Suprapubic skin (tissue), 4 donors: Measurements from ENCODE around the gene CUL7. TPM values are rescaled to one million over a fixed set of nuclear protein-coding genes. Genes with fewer than 3 reads are reported as not detected.

ENCODE experiments used
- DNase-seq, 2 donors: peaks; one replicate each; pipeline ENCODE4 v3.0.0-alpha.2; 2019; ENCODE audit warnings: low spot score in 2 of 2
- H3K27ac ChIP-seq: fragments of 200-600 bp; sonication (generic); one replicate; pipeline ENCODE4 v1.5.1; 2019
- H3K27me3 ChIP-seq: fragments of 200-600 bp; sonication (generic); one replicate; pipeline ENCODE4 v1.5.1; 2019
- H3K36me3 ChIP-seq: fragments of 200-600 bp; sonication (generic); one replicate; pipeline ENCODE4 v1.5.1; 2019
- H3K4me1 ChIP-seq: fragments of 200-600 bp; sonication (generic); one replicate; pipeline ENCODE4 v1.5.1; 2019
- H3K4me3 ChIP-seq: fragments of 200-600 bp; sonication (generic); one replicate; pipeline ENCODE4 v1.5.1; 2019; ENCODE audit warnings: mild to moderate bottlenecking
- H3K9me3 ChIP-seq: fragments of 200-600 bp; sonication (generic); one replicate; pipeline ENCODE4 v1.5.1; 2019
- CTCF ChIP-seq, 2 donors: fragments of 200-600 bp in 1 of 2; fragments of 450-650 bp in 1 of 2; sonication (generic) in 1 of 2; IDR thresholded peaks; one replicate each; pipeline ENCODE4 v1.5.1; 2016 to 2019; ENCODE audit warnings: antibody characterized with exemption in 2 of 2, mild to moderate bottlenecking in 1 of 2, moderate library complexity in 1 of 2
- EP300 ChIP-seq: sonication (generic); formaldehyde crosslinking; IDR thresholded peaks from one replicate; pipeline ENCODE4 v1.6.1; 2017; ENCODE audit warnings: antibody characterized with exemption
- POLR2A ChIP-seq, 2 donors: fragments of 450-650 bp; IDR thresholded peaks; one replicate each; pipeline ENCODE4 v1.6.1; 2017; ENCODE audit warnings: antibody characterized with exemption in 2 of 2, mild to moderate bottlenecking in 2 of 2, moderate library complexity in 2 of 2
- POLR2AphosphoS5 ChIP-seq, 3 donors: sonication (generic); formaldehyde crosslinking; IDR thresholded peaks; one replicate each; pipeline ENCODE4 v1.6.1; 2017; ENCODE audit warnings: antibody characterized with exemption in 3 of 3
- WGBS: methylation state at CpG from one replicate; pipeline ENCODE4 v1.1.5; 2018; 5-methylcytosine and 5-hydroxymethylcytosine counted together
- total RNA-seq, 4 donors: library from RNA; depleted of rRNA; stranded (reverse); fragments of >200 nt; gene quantifications; one replicate each; pipeline ENCODE4 v1.1.0, GENCODE V29; 2016

The CUL7 gene
- total RNA-seq, 4 donors from 2014 or later: 12.3 to 22.2 (median 15.5) TPM

DNA sequence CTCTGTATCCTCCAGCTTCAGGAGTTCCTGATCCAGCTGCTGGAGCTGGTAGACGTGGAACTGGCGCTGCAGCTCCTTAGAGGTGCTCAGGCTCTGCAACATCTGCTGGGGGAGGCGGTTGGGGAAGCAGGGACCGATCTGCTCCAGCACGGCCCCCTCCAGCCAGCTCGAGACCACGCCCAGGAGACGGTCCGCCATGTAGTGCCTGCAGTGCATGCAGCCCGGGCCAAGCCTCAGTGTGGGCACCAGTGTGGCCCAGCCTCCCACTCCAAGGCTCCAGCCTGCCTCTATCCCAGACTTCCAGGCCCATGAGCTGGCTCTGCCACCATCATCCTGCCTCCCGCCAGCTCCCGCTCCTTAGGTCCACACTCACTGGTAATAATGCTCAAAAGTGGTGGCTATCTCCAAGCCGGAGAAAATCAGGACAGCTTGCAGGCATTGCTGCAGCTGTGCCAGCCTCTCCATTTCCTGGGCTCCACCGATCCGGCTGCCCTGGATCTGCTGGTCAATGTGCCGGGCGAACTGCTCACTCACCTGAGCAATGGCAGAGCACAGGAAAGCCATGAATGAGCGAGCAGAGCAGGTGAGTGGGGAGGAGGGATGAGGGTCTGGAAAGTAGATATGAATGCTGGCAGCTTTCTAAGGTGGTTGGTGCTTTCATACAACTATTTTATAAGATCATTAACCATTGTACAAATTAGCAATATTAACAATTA, 13.0 kb downstream of the CUL7 start:
- H3K4me1 ChIP-seq: no peaks in the 10 kb centered on the region
- TF ChIP-seq POLR2A (IDR thresholded peaks at IDR 0.05) (no peak), EP300 (no peak)
- no peak for DNase-seq
- H3K36me3 ChIP-seq: peaks cover 83% of the 10 kb centered on the region
- no peaks in the 10 kb centered on the region for H3K9me3 ChIP-seq
- 95% methylated on average over 14 of the region's 18 CpGs for WGBS
- H3K4me3 ChIP-seq: no peak overlapping the region
- no peaks in the 10 kb centered on the region for H3K27me3 ChIP-seq
- no peak overlapping the region for H3K27ac ChIP-seq

DNA sequence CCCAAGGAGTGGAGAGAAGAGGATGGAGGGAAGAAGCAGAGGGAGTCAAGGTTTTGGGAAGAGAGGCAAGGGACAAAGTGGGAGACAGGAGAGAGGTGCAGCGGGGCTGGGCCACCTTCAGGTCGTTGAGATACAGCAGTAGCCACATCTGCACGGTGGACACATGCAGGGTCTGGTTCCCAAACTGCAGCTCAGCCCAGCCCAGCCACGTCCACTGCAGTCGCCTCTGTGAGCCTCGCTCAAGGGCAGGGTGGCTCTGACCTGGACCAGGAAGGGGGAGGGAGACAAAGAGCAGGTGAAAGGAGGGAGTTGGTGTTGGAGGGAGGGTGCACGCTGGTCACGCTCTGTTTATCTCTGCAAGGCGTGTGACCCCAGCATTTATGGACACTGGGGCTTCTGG, 14.9 kb downstream of the CUL7 start:
- Histone ChIP-seq H3K27ac (no peak overlapping the region), H3K4me1 (no peaks in the 10 kb centered on the region), H3K27me3 (no peaks in the 10 kb centered on the region), H3K36me3 (peaks cover 81% of the 10 kb centered on the region), H3K4me3 (no peak overlapping the region), H3K9me3 (no peaks in the 10 kb centered on the region)
- TF ChIP-seq POLR2A (IDR thresholded peaks at IDR 0.05): no peak
- TF ChIP-seq POLR2AphosphoS5 (IDR thresholded peaks at IDR 0.05): no peak
- TF ChIP-seq CTCF (IDR thresholded peaks at IDR 0.05): no peak
- 77% methylated on average over 6 of the region's 9 CpGs for WGBS
- no peak for DNase-seq

DNA sequence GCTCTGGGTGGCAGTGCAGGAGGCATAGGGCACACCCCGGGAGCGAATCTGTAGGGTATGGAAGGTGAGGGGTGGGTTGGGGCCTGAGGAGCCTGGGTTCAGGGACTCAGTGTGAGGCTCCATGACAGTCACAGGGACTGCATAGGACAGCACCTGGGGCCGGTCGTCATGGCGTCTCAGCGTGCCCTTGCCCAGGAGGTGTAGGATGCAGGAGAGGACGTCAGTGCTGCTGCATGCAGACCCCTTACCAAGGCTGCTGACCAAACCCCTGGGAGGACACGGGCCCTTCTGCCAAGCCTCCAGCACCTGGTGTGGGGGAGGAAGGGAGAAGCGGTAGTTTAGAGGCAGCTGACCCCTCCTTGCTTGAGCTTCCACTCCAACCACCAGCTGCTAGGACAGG, 15.9 kb downstream of the CUL7 start:
- TF ChIP-seq POLR2AphosphoS5 (IDR thresholded peaks at IDR 0.05): no peak
- no peak for TF ChIP-seq EP300
- no peak for TF ChIP-seq POLR2A (IDR thresholded peaks at IDR 0.05)
- no peak for TF ChIP-seq CTCF (IDR thresholded peaks at IDR 0.05)
- Histone ChIP-seq H3K27me3 (no peaks in the 10 kb centered on the region), H3K9me3 (no peaks in the 10 kb centered on the region), H3K4me1 (no peaks in the 10 kb centered on the region), H3K4me3 (no peak overlapping the region), H3K27ac (no peak overlapping the region), H3K36me3 (peaks cover 76% of the 10 kb centered on the region)
- 86% methylated on average over 4 of the region's 9 CpGs for WGBS
- no peak for DNase-seq

GRCh38 chr6:43037197-43037596, 16.5 kb downstream of the CUL7 start:
- WGBS: 78% methylated on average over 5 of the region's 5 CpGs

DNA sequence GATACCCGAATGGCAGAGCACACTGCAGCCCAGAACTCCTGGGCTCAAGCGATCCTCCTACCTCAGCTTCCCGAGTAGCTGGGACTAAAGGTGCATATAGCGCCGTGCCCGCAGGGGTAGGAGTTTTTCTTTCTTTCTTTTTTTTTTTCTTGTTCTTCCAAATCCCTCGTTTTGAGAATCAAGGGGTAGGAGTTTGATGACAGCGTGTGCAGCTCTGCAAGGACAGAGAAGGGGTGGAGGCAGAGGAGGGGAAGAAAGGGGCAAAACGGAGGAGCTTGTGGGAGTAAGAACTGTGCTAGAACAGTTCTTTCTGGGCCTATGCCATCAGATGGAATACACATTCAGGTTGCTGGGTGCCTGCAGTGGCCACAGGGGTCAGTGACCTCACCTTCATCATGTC, 16.9 kb downstream of the CUL7 start:
- no peak for TF ChIP-seq POLR2AphosphoS5 (IDR thresholded peaks at IDR 0.05)
- no peak for TF ChIP-seq CTCF (IDR thresholded peaks at IDR 0.05)
- no peak for TF ChIP-seq POLR2A (IDR thresholded peaks at IDR 0.05)
- no peak for TF ChIP-seq EP300
- no peak overlapping the region for H3K27ac ChIP-seq
- 92% methylated on average over 9 of the region's 9 CpGs for WGBS
- no peaks in the 10 kb centered on the region for H3K9me3 ChIP-seq
- no peak overlapping the region for H3K4me3 ChIP-seq
- H3K4me1 ChIP-seq: no peaks in the 10 kb centered on the region
- H3K27me3 ChIP-seq: no peaks in the 10 kb centered on the region
- peaks cover 76% of the 10 kb centered on the region for H3K36me3 ChIP-seq
- no peak for DNase-seq

More at GRCh38 chr6:43037197-43037596, 16.5 kb downstream of the CUL7 start:
- Histone ChIP-seq H3K36me3 (peaks cover 76% of the 10 kb centered on the region), H3K27me3 (no peaks in the 10 kb centered on the region), H3K4me3 (no peak overlapping the region), H3K9me3 (no peaks in the 10 kb centered on the region), H3K27ac (no peak overlapping the region), H3K4me1 (no peaks in the 10 kb centered on the region)
- no peak for TF ChIP-seq POLR2AphosphoS5 (IDR thresholded peaks at IDR 0.05)
- TF ChIP-seq CTCF (IDR thresholded peaks at IDR 0.05): no peak
- no peak for TF ChIP-seq POLR2A (IDR thresholded peaks at IDR 0.05)
- TF ChIP-seq EP300: no peak
- DNase-seq: no peak
